Lung (tissue), 12 donors: Measurements from ENCODE around the gene SEMA4C. TPM values are rescaled to one million over a fixed set of nuclear protein-coding genes. Genes with fewer than 3 reads are reported as not detected.

Experiments
- ATAC-seq: fragments of 200-7000 bp; cut with Tn5 transposase; one replicate; pipeline ENCODE4 v1.9.1; 2020; ENCODE audit warnings: moderate number of reproducible peaks; ENCODE audit not compliant: insufficient read depth, low FRiP score
- DNase-seq, 3 donors: peaks; one replicate each; pipeline ENCODE4 v3.0.0-alpha.2; 2013 to 2017
- H3K27ac ChIP-seq, 2 donors: one replicate each; pipeline ENCODE4 v1.5.1; 2013; ENCODE audit warnings: mild to moderate bottlenecking in 2 of 2, moderate library complexity in 2 of 2, control low read depth in 1 of 2, inconsistent platforms in 1 of 2, low read depth in 1 of 2, low read length in 1 of 2
- H3K27me3 ChIP-seq, 3 donors: one replicate each; pipeline ENCODE4 v1.5.1; 2013; ENCODE audit warnings: low read length in 2 of 3; ENCODE audit not compliant: control insufficient read depth in 3 of 3, insufficient read depth in 3 of 3
- H3K36me3 ChIP-seq, 4 donors: one replicate each; pipeline ENCODE4 v1.5.1; 2013; ENCODE audit warnings: low read length in 4 of 4, mild to moderate bottlenecking in 1 of 4, moderate library complexity in 1 of 4; ENCODE audit not compliant: control insufficient read depth in 4 of 4, insufficient read depth in 4 of 4
- H3K4me1 ChIP-seq, 5 donors: one replicate each; pipeline ENCODE4 v1.5.1; 2013; ENCODE audit warnings: low read length in 5 of 5, mild to moderate bottlenecking in 2 of 5, moderate library complexity in 1 of 5; ENCODE audit not compliant: control insufficient read depth in 5 of 5, insufficient read depth in 5 of 5
- H3K4me3 ChIP-seq: one replicate; pipeline ENCODE4 v1.5.1; 2013; ENCODE audit warnings: mild to moderate bottlenecking, control low read depth, moderate library complexity
- H3K9ac ChIP-seq, 2 donors: one replicate each; pipeline ENCODE4 v1.5.1; 2013; ENCODE audit warnings: low read length in 2 of 2, control low read depth in 1 of 2; ENCODE audit not compliant: insufficient read depth in 1 of 2
- H3K9me3 ChIP-seq, 4 donors: one replicate each; pipeline ENCODE4 v1.5.1; 2013; ENCODE audit warnings: low read length in 3 of 4, mild to moderate bottlenecking in 1 of 4, moderate library complexity in 1 of 4; ENCODE audit not compliant: control insufficient read depth in 4 of 4, insufficient read depth in 3 of 4
- CTCF ChIP-seq: IDR thresholded peaks from 2 replicates; pipeline ENCODE4 v1.5.1; 2012; ENCODE audit warnings: mild to moderate bottlenecking; ENCODE audit errors: control extremely low read depth, extremely low read depth
- WGBS, 2 donors: extraction: QIAGEN DNeasy Blood & Tissue Kit; methylation state at CpG; one replicate each; pipeline ENCODE4 v1.1.7; 2013; 5-methylcytosine and 5-hydroxymethylcytosine counted together
- polyA plus RNA-seq, 2 donors: library from polyadenylated mRNA; stranded (reverse); fragments of 200-250 nt; gene quantifications; one replicate each; pipeline ENCODE4 v1.2.1, GENCODE V29; 2013
- total RNA-seq, 2 donors: library from RNA; depleted of rRNA in 1 of 2; stranded (reverse); fragments of >200 nt in 1 of 2; gene quantifications; one replicate each; pipeline ENCODE4 v1.2.1, GENCODE V29; 2014 to 2021
- donor health status: control.
- donor health status: control.
- donor health status: Bipolar disorder and iron deficiency.
- donor health status: healthy.
- donor health status: DM: yes; HTN: yes; CAD: no.

Gene SEMA4C
- total and polyA plus RNA-seq, 4 donors, result 18.8 to 42.0 (median 28.8) TPM

- ATAC-seq, result no peak
- Histone ChIP-seq H3K9ac (no peak overlapping the region), H3K36me3 (no peaks in the 10 kb centered on the region), H3K27me3 (no peaks in the 10 kb centered on the region), H3K4me1 (peaks cover 0 to 33% (median 10%) of the 10 kb centered on the region in 5 donors), H3K27ac (peak overlapping the region; percentile 28 to 36), H3K4me3 (no peak overlapping the region), H3K9me3 (no peaks in the 10 kb centered on the region)
- no peak for TF ChIP-seq CTCF
- DNase-seq, result no peak
- 42 to 50% methylated on average over 18 of the region's 18 CpGs for WGBS, 2 donors
Measured at GRCh38 chr2:96874198-96874831, 4.4 kb upstream of the SEMA4C start.

GRCh38 chr2:96873651-96874096 is 3.8 kb upstream of the SEMA4C start:
- TF ChIP-seq CTCF, result no peak
- H3K9me3 ChIP-seq, result no peaks in the 10 kb centered on the region
- DNase-seq, result peak in 1 of 3 donors; percentile 40
- H3K4me1 ChIP-seq, result peaks cover 0 to 33% (median 10%) of the 10 kb centered on the region in 5 donors
- H3K4me3 ChIP-seq, result no peak overlapping the region
- no peaks in the 10 kb centered on the region for H3K27me3 ChIP-seq
- no peak overlapping the region for H3K9ac ChIP-seq
- H3K27ac ChIP-seq, result peak overlapping the region; percentile 36 to 69
- 44 to 55% methylated on average over 8 of the region's 8 CpGs for WGBS, 2 donors
- no peaks in the 10 kb centered on the region for H3K36me3 ChIP-seq
- no peak for ATAC-seq

- DNase-seq (peak in 1 of 3 donors; percentile 21), ATAC-seq (no peak)
- Histone ChIP-seq H3K4me3 (no peak overlapping the region), H3K9me3 (no peaks in the 10 kb centered on the region), H3K27ac (peak overlapping the region; percentile 2 to 24), H3K9ac (no peak overlapping the region), H3K4me1 (peaks cover 0 to 28% (median 10%) of the 10 kb centered on the region in 5 donors), H3K36me3 (no peaks in the 10 kb centered on the region), H3K27me3 (no peaks in the 10 kb centered on the region)
- TF ChIP-seq CTCF, result no peak
- WGBS, 2 donors, result 79 to 86% methylated on average over 14 of the region's 14 CpGs
Measured at GRCh38 chr2:96872591-96873349, 2.9 kb upstream of the SEMA4C start.
